Spleen (tissue), 11 donors: ENCODE results near the gene MOCS3. TPM values are rescaled to one million over a fixed set of nuclear protein-coding genes. Genes with fewer than 3 reads are reported as not detected.

Source experiments
- DNase-seq: peaks from one replicate; pipeline ENCODE4 v3.0.0-alpha.2; 2020
- H3K27ac ChIP-seq, 8 donors: fragments of 200-600 bp; sonication (generic) in 7 of 8; 1 replicate in 4 of 8; 2 replicates in 4 of 8; pipeline versions ENCODE4 v1.5.0 to v1.8.0; 2016 to 2021; ENCODE audit warnings: inconsistent platforms in 4 of 8, mild to moderate bottlenecking in 4 of 8, moderate library complexity in 1 of 8
- H3K27me3 ChIP-seq, 7 donors: fragments of 200-600 bp; sonication (generic) in 6 of 7; replicated peaks in 1 of 7; 1 replicate in 4 of 7; 2 replicates in 3 of 7; pipeline versions ENCODE4 v1.5.0 to v1.8.0; 2016 to 2021; ENCODE audit warnings: inconsistent platforms in 3 of 7, mild to moderate bottlenecking in 1 of 7
- H3K36me3 ChIP-seq, 6 donors: fragments of 200-600 bp; sonication (generic) in 5 of 6; 1 replicate in 4 of 6; 2 replicates in 2 of 6; pipeline versions ENCODE4 v1.5.0 to v1.8.0; 2016 to 2021; ENCODE audit warnings: inconsistent platforms in 2 of 6
- H3K4me1 ChIP-seq, 6 donors: fragments of 200-600 bp; sonication (generic) in 5 of 6; 1 replicate in 3 of 6; 2 replicates in 3 of 6; pipeline versions ENCODE4 v1.5.0 to v1.8.0; 2016 to 2021; ENCODE audit warnings: inconsistent platforms in 3 of 6
- H3K4me3 ChIP-seq, 8 donors: fragments of 200-600 bp; sonication (generic) in 7 of 8; 1 replicate in 4 of 8; 2 replicates in 4 of 8; pipeline versions ENCODE4 v1.5.0 to v1.8.0; 2016 to 2021; ENCODE audit warnings: inconsistent platforms in 4 of 8, mild to moderate bottlenecking in 4 of 8, moderate library complexity in 2 of 8
- H3K9me3 ChIP-seq, 8 donors: fragments of 200-600 bp; sonication (generic) in 7 of 8; 1 replicate in 4 of 8; 2 replicates in 4 of 8; pipeline versions ENCODE4 v1.5.0 to v1.8.0; 2016 to 2021; ENCODE audit warnings: inconsistent platforms in 4 of 8
- CTCF ChIP-seq, 11 experiments: fragments of 200-600 bp in 7 of 11; fragments of 450-650 bp in 4 of 11; sonication (generic) in 4 of 11; IDR thresholded peaks in 8 of 11; conservative IDR thresholded peaks in 3 of 11; 1 replicate in 7 of 11; 2 replicates in 4 of 11; pipeline versions ENCODE4 v1.4.0 to v1.8.0; 2016 to 2021; ENCODE audit warnings: antibody characterized with exemption in 11 of 11, inconsistent platforms in 4 of 11, mild to moderate bottlenecking in 1 of 11
- POLR2A ChIP-seq, 3 donors: fragments of 450-650 bp; IDR thresholded peaks; one replicate each; pipeline ENCODE4 v1.5.1; 2017; ENCODE audit warnings: antibody characterized with exemption in 3 of 3, mild to moderate bottlenecking in 1 of 3
- POLR2AphosphoS5 ChIP-seq, 3 donors: sonication (generic); formaldehyde crosslinking; IDR thresholded peaks; one replicate each; pipeline ENCODE4 v1.5.1; 2017; ENCODE audit warnings: antibody characterized with exemption in 3 of 3
- WGBS, 5 donors: extraction: QIAGEN DNeasy Blood & Tissue Kit in 3 of 5; methylation state at CpG; one replicate each; pipeline versions ENCODE4 v1.1.5 to v1.1.7; 2013 to 2018; 5-methylcytosine and 5-hydroxymethylcytosine counted together
- intact Hi-C: fragments of 100-400 bp; cut with DNase I; formaldehyde crosslinking; loops from one replicate; pipeline ENCODE4 v1.15.0; 2023; ENCODE audit warnings: low total_unique reads
- polyA plus RNA-seq, 3 donors: library from polyadenylated mRNA; stranded (reverse); fragments of 200-250 nt; gene quantifications; one replicate each; pipeline ENCODE4 v1.2.1, GENCODE V29; 2013
- total RNA-seq, 7 donors: library from RNA; depleted of rRNA in 3 of 7; stranded (reverse); fragments of >200 nt in 3 of 7; fragmentation: NEBNext Ultra II Directional in 4 of 7; extraction: Animal tissue kit (Norgen Biotek cat#: 25700) in 4 of 7; gene quantifications; one replicate each; pipeline versions ENCODE4 v1.1.0 to v1.2.1, GENCODE V29; 2016 to 2021
- donor health status: healthy with polysubstance abuse.
- donor health status: DM: no; HTN: no; CAD: no; lungs with moderate emphysema.
- donor health status: DM: no; HTN: no; CAD: no.
- donor health status: Bipolar disorder and iron deficiency.
- donor health status: healthy.
- donor health status: DM: no; HTN: no; CAD: no.
- donor health status: DM: yes; HTN: yes; CAD: no.

The MOCS3 gene
- total and polyA plus RNA-seq, 10 donors, result 2.6 to 7.0 (median 4.8) TPM

GRCh38 chr20:50916934-50917333, 41.7 kb upstream of the MOCS3 start:
- 77 to 91% (median 80%) methylated on average over 3 of the region's 3 CpGs for WGBS, 5 donors
- H3K27ac ChIP-seq, result peak overlapping the region in 2 of 8 donors; percentile 12 to 19

GRCh38 chr20:50918403-50918802, 40.2 kb upstream of the MOCS3 start:
- no peaks in the 10 kb centered on the region for H3K9me3 ChIP-seq
- WGBS, 5 donors, result 53 to 72% (median 67%) methylated on average over 3 of the region's 3 CpGs
- no peak overlapping the region for H3K4me3 ChIP-seq
- peaks cover 47 to 100% (median 90%) of the 10 kb centered on the region in 6 donors for H3K4me1 ChIP-seq
- H3K36me3 ChIP-seq, result peaks cover 0 to 43% (median 0%) of the 10 kb centered on the region in 6 donors
- no peak for TF ChIP-seq CTCF (IDR thresholded peaks at IDR 0.05 in 8 of 11, conservative IDR thresholded peaks at IDR 0.05 in 3 of 11)
- no peak for TF ChIP-seq POLR2A (IDR thresholded peaks at IDR 0.05)
- no peak for TF ChIP-seq POLR2AphosphoS5 (IDR thresholded peaks at IDR 0.05)
- H3K27me3 ChIP-seq, result no peaks in the 10 kb centered on the region
- DNase-seq, result no peak
- H3K27ac ChIP-seq, result peak overlapping the region in 1 of 8 donors; percentile 4
- intact Hi-C loops, result no loop called here

More at GRCh38 chr20:50916934-50917333, 41.7 kb upstream of the MOCS3 start:
- intact Hi-C loops, result no loop called here
- Histone ChIP-seq H3K9me3 (no peaks in the 10 kb centered on the region), H3K4me3 (no peak overlapping the region), H3K4me1 (peaks cover 45 to 100% (median 84%) of the 10 kb centered on the region in 6 donors), H3K27me3 (no peaks in the 10 kb centered on the region), H3K36me3 (peaks cover 0 to 41% (median 3%) of the 10 kb centered on the region in 6 donors)
- no peak for DNase-seq
- TF ChIP-seq POLR2AphosphoS5 (IDR thresholded peaks at IDR 0.05) (no peak), POLR2A (IDR thresholded peaks at IDR 0.05) (no peak), CTCF (IDR thresholded peaks at IDR 0.05 in 8 of 11, conservative IDR thresholded peaks at IDR 0.05 in 3 of 11) (no peak)

GRCh38 chr20:50919567-50919966, 39.1 kb upstream of the MOCS3 start:
- TF ChIP-seq CTCF (IDR thresholded peaks at IDR 0.05 in 8 of 11, conservative IDR thresholded peaks at IDR 0.05 in 3 of 11) (no peak), POLR2AphosphoS5 (IDR thresholded peaks at IDR 0.05) (no peak), POLR2A (IDR thresholded peaks at IDR 0.05) (no peak)
- Histone ChIP-seq H3K4me1 (peaks cover 54 to 100% (median 90%) of the 10 kb centered on the region in 6 donors), H3K4me3 (no peak overlapping the region), H3K27ac (peak overlapping the region in 1 of 8 donors; percentile 6), H3K36me3 (peaks cover 0 to 44% (median 0%) of the 10 kb centered on the region in 6 donors), H3K9me3 (no peaks in the 10 kb centered on the region), H3K27me3 (no peaks in the 10 kb centered on the region)
- no peak for DNase-seq
- intact Hi-C loops, result no loop called here
- WGBS, 5 donors, result 73 to 84% (median 80%) methylated on average over 6 of the region's 6 CpGs

GRCh38 chr20:50920997-50921396, 37.6 kb upstream of the MOCS3 start:
- H3K27ac ChIP-seq, result no peak overlapping the region

More at GRCh38 chr20:50920997-50921396, 37.6 kb upstream of the MOCS3 start:
- Histone ChIP-seq H3K4me1 (peaks cover 54 to 100% (median 92%) of the 10 kb centered on the region in 6 donors), H3K36me3 (peaks cover 0 to 55% (median 0%) of the 10 kb centered on the region in 6 donors), H3K9me3 (no peaks in the 10 kb centered on the region), H3K27me3 (no peaks in the 10 kb centered on the region), H3K4me3 (no peak overlapping the region)
- intact Hi-C loops, result no loop called here
- DNase-seq, result no peak
- TF ChIP-seq CTCF (IDR thresholded peaks at IDR 0.05 in 8 of 11, conservative IDR thresholded peaks at IDR 0.05 in 3 of 11) (no peak), POLR2A (IDR thresholded peaks at IDR 0.05) (no peak), POLR2AphosphoS5 (IDR thresholded peaks at IDR 0.05) (no peak)
